ACHN (cell line): ENCODE data around the gene DGAT2.

Experiments
- DNase-seq: peaks from one replicate; pipeline ENCODE4 v3.0.0-alpha.2; 2015
- in situ Hi-C: cut with HindIII; loops from 2 replicates; pipeline ENCODE4 v1.10.0; 2017; ENCODE audit warnings: low sequenced_read_pairs, low pct_ligation_motif_present, low pct_unique_long_range_greater_than_20kb

Gene DGAT2

DNA sequence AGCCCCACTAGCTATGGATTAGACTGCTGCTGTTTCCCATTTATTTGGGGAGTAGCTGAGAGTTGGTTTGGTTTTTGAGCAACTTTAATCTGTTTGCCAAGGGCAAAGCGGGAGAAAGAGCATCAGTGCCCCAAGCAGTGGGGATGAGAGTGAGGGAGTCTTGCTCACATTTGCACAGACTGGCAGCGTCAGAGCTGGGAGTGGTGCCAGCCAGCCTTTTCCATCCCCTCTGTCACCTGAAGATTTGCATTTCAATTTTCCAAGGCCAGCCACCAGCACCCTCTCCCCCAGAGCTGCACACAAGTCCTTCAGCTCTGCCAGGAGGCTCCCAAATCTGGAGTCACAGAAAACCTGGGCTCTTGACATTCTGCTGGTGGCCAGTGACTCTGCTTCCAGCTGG is 25.4 kb downstream of the DGAT2 start:
- in situ Hi-C loops, result no loop called here
- DNase-seq, result no peak

DNA sequence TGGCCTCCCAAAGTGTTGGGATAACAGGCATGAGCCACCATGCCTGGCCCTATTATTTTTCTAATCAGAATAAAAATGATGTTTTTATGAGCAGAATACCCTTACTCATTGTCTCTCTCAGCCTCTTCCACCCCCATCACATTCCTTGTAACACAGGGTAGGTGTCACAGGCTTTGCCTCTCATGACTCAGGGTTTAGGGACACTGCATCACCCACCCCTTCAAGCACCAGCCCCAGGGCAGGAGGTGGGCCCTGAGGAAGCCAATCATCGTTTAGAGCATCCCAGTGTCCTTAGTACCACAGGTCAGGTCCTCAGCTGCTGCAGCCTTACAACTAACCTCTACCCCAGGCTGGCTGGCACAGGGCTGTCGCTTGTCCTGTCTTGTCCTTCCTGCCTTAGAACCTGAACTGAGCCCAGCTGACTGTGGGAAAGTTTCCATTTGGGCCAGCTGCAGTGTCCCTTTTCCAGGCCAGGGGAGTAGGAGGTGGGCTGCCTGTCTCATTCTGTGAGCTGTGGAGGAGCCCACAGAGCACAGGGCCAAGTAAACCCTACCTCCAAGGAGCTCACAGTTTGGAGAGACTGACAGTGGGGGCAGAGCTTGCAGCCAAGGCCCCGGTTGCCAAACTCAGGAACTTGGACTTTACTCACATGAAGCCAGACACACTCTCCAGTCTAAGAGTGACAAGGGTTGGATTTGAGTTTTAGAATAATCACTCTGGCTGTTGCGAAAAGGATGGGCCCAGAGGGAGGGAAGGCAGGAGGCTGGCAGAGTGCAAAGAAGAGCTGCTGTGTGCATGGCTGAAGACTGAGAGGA is 26.9 kb downstream of the DGAT2 start:
- DNase-seq, result no peak

DNA sequence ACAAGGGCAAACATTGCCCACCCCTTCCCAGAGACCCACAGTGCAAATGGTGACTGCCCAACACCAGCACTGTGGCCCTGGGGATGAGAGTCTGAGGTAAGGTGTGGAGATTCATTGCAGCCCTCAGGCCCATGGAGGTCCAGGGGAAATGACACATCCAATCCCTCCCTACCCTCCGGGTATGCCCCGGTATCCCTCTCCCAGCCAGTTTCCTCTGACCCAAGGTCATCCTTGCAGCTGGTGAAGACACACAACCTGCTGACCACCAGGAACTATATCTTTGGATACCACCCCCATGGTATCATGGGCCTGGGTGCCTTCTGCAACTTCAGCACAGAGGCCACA is 27.5 kb downstream of the DGAT2 start:
- in situ Hi-C loops, result no loop called here
- DNase-seq, result no peak

More for the DNA sequence above, 26.9 kb downstream of the DGAT2 start:
- in situ Hi-C loops, result no loop called here

GRCh38 chr11:75797116-75797515 is 28.5 kb downstream of the DGAT2 start:
- in situ Hi-C loops, result no loop called here
- DNase-seq, result no peak

- in situ Hi-C loops, result no loop called here
- no peak for DNase-seq
Observed at GRCh38 chr11:75797792-75798191, 29.2 kb downstream of the DGAT2 start.

- in situ Hi-C loops, result no loop called here
- no peak for DNase-seq
Observed at GRCh38 chr11:75800136-75800675, 31.6 kb downstream of the DGAT2 start.

DNA sequence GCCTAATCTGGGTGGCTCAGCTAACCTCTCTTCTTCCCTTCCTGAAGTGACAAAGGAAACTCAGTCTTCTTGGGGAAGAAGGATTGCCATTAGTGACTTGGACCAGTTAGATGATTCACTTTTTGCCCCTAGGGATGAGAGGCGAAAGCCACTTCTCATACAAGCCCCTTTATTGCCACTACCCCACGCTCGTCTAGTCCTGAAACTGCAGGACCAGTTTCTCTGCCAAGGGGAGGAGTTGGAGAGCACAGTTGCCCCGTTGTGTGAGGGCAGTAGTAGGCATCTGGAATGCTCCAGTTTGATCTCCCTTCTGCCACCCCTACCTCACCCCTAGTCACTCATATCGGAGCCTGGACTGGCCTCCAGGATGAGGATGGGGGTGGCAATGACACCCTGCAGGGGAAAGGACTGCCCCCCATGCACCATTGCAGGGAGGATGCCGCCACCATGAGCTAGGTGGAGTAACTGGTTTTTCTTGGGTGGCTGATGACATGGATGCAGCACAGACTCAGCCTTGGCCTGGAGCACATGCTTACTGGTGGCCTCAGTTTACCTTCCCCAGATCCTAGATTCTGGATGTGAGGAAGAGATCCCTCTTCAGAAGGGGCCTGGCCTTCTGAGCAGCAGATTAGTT is 32.3 kb downstream of the DGAT2 start:
- in situ Hi-C loops, result no loop called here
- no peak for DNase-seq

DNA sequence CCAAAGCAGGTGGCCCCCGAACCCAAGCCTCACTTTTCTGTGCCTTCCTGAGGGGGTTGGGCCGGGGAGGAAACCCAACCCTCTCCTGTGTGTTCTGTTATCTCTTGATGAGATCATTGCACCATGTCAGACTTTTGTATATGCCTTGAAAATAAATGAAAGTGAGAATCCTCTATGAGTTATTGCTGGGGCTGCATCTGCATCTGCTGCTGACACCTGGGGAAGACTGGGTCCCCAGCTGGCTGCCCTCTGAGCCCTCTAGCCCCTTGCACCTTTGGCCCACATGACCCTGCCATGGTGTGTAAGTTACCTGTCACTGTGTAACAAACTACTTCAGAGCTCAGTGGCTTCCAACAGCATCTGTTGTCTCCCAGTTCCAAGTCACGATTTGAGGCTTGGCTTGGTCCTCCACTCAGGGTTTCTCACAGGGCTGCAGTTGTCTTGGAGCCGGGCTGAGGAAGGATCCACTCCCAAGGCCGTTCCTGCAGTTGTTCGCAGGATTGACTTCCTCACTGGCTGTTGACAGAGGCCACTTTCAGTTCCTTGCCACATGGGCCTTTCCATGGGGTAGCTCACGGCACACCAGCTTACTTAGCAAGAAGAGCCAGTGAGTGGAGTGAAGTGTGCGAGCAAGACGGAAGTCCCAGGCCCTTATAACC is 32.9 kb downstream of the DGAT2 start:
- DNase-seq, result no peak
- in situ Hi-C loops, result no loop called here

DNA sequence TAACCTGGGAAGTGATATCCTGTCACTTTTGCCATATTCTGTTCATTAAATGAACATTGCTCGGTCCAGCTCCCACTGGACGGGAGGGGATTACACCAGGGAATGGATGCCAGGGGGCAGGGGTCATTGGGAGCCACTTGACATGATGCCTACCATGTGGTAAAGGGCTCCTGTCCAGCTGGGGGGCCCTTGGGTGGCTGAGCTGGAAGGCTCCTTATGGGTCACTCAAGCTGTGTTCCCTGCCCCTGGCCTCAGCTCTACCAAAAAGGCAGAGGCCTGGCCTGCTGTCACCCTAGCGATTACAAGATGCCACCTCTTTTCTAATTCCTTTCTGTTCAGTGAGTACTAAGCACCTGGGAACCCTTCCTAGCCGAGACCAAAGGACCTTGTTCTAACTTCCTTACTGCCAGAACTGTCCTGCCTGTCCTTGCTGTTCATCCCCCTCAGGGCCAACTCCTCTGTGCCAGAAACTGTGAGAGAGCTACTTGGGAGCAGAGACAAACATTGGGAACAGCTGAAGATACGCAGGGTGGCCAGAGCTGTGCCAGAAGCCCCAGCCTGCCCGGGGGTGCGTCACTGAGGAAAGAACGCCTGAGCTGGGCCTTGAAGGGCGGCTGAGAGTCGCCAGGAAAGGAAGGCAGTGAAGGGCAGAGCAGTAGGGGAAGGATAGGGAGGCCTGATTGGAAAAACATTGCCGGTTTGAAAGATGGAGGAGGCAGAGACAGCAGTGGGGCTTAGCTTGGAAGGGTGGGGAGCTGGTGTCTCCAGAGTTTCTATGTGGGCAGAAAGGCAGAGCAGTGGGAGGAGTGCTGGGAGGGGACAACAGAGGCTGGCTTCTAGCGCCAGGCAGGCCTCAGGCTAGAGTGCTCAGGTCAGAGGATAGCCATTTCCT is 33.7 kb downstream of the DGAT2 start:
- in situ Hi-C loops, result no loop called here
- no peak for DNase-seq

DNA sequence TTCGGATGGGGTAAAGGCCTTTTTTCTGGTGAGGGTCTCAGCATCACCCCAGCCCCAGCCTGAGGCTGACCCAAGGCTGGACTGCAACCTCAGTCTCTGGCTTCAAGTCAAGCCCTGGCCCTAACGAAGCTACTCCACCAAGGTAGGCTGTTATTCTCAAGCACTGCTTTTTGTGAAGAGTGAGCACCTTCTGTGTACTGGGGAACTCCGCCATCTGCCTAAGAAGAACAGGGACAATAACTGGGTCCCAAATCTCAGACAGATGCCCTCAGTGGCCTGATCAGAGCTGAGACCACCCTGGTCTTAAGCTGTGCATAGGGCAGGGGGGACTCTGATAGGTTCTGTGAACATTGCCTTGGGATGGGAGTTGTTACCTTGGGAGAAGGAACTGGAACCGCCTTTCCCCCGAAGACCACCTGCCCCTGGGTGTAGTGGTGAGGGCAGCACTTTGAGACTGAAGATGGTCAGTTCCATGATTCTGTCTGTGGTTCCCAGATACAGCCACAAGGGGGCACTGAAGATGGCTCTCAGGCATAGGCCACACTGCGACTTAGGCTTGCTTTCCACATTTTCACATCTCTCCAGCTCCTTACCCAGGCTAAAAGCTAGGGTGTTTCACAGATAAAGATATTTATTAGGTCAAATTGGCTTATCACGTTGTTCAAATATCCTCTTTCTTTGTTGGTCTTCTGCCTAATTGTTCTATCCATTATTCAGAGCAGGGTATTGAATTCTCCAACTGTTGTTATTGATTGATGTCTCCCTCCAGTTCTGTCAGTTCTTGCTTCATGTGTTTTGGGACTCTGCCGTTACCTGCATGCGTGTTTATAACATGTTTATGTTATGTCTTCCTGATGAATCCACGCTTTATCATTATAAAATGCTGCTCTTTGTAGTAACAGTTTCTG is 34.6 kb downstream of the DGAT2 start:
- DNase-seq, result peak; percentile 51
- in situ Hi-C loops, result no loop called here

DNA sequence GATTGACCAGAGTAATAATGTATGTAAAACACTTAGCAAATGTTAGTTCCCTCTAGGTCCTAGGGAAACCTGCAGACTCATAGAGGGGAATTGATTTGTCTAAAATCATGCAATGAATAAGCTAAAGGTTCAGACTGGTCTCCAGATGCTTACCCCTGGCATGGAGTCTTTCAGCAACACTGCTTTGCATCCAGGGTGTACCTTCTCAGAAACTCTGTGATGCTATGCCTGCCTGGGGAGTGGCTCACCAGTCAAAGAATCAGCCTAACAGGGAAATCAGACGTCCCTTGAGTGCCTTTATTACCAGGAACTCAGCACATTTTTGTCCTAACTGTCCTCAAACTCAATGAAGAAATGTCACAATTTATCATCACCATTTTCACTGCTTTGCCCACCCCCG is 40.5 kb downstream of the DGAT2 start:
- no peak for DNase-seq
- in situ Hi-C loops, result no loop called here

- in situ Hi-C loops, result no loop called here
- no peak for DNase-seq
Observed at GRCh38 chr11:75809991-75810390, 41.4 kb downstream of the DGAT2 start.

DNA sequence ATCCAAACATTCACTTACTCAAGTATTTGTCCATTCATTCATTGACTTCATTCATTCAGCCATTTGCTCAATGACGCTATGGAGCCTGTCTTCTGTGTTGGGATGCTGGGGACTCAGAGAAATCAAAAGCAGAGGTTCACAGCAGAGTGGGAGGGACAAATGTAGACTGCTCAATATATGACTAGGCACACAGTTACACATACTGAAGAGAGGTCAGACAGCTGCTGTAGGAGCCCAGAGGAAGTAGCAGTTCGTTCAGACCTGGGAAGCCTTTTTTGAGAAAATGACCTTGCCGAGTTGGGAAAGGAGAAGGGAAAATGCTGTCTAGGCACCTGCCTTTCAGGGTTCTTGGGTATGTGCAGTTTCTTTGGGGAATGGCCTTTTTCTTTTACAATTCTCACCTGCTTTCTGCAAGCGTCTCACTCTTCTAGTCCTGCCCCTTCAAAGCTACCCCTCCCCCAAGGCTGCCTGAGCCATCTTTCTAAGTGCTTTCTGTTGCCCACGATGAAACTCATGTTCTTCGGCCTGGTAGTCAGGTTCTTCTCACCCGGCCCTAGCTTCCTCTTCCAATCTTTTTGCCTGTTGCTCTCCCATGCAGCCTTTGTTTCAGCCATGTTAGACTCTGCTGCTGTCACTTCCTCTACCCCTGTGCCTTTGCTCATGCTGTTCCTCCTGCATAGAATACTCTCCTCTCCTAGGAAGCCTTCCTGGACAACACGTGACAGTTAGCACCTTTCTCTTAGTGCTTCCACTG is 42.2 kb downstream of the DGAT2 start:
- DNase-seq, result no peak
- in situ Hi-C loops, result no loop called here

DNA sequence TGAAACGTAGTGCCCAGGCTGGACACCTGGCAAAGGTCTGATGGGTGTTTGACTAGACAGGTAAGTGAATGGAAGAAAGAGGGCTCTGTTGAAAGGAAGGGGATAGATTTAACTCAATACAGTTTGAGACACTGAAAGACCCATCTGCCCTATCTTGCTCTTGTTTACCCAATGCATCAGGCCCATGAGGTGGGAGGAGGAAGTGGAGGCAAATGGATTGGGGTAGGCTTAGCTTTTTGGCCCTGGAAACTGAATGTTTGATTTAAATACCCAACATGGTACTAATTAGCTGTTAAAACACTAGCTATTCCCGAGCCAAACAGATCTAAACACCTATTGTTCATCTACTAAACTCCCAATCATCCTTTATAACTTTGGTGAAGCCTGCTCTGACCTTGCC is 42.9 kb downstream of the DGAT2 start:
- in situ Hi-C loops, result no loop called here
- no peak for DNase-seq

DNA sequence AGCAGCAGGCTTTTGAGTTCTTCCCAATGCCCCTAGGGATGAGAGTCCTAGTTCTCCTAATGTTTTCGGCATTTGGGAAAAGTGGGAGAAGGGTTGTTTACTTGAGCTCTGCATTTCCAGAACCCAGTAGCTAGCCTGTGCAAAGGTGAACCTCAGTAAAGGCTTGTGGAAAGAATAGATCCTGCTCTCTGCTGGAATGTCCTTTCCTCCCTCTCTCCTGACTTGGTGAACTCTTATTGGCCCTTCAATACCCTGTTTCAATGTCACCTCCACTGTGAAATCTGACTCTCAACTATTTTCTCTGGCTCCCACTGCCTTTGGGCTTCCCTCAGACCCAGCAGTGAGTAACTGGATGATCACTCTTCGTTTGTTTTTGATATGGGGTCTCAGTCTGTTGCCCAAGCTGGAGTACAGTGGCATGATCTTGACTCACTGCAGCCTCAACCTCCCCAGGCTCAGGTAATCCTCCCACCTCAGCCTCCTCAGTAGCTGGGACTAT is 44.0 kb downstream of the DGAT2 start:
- no peak for DNase-seq
- in situ Hi-C loops, result no loop called here

DNA sequence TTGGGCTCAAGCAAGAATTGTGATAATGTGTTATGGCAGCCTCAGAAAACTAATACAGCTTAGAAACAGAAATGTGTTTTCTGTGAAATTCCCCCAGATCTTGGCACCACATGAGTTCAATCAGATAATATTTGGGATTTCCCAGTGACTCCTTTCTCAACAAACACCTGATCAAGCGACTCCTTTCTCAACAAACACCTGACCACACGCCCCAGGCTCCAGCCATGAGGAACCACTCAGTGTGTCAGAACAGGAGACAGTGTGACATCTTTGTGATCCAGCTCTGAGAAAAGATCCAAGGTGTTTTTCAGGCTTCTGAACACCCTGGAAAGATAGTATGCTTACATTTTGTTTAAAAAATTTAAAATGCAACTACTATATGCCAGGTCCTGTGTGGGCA is 44.5 kb downstream of the DGAT2 start:
- in situ Hi-C loops, result no loop called here
- no peak for DNase-seq

DNA sequence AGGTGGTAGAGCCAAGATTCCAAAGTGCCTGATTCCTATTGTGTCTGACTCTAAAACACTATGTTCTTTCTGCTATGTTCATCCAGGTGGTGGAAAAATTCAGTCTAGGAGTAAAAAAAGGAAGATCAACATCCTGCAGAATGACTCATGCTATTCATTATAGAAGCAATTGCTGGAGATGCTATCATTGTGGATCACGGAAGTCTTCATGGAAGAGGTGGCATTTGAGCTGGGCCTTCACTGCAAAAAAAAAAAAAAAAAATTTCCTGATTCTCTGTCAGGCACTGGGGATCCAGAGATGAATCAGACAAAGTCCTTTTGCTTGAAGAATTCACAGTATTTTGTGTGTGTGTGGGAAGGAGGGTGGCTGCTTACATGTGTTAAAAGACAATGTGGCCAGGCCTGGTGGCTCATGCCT is 45.1 kb downstream of the DGAT2 start:
- in situ Hi-C loops, result no loop called here
- DNase-seq, result no peak
